ENCODE measurements around the gene IRF4. TPM values are rescaled to one million over a fixed set of nuclear protein-coding genes. Genes with fewer than 3 reads are reported as not detected.

The IRF4 gene
- total RNA-seq, 1 donor from 2014 or later = 6.0 TPM

DNA sequence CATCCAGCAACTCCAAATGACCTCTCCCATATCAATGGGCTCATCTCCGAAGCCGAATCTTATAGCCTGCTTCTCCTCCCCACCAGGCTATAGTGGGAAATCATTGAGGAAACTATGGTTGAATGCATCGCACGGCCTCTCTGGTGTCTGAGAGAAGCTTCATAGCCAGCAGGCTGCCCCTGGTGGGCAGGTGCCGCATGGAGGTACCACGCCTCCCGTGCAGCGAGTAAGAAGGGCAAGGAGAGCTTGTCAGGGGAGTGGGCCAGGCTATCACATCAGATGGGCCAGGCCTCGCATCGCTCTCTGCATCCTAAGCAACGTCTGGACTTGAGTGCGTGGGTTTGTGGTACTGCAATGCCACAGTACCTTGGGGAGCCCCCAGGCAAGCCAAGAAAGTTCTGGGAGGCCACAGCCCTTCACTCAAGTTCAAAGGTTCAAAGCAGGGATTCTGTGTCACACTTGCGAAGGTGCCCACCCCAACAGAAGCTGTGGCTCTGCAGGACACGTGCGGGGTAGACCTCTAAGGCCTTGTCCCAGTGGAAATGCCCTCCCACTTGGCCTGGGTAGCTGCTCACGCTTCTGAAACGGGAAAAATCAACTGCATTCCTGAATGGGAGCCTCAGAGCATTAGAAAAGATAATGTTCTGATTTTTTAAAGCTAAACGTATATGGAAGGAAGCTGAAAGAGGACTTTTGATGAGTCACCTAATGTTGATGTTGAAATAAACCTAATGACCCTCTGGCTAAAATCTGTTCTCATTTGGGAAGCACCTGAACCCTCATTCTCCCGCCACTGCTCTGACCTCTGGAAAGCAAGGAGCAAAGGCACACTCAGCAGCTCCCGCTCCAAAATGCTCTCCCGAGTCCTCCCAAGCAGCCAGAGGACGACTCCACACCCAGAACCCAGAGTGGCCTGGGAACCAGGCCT lies 8.4 kb upstream of the IRF4 start:
- Histone ChIP-seq H3K4me1 (no peaks in the 10 kb centered on the region), H3K36me3 (no peaks in the 10 kb centered on the region), H3K27me3 (ENCODE audit: low read depth) (peaks cover 17% of the 10 kb centered on the region), H3K9me3 (no peaks in the 10 kb centered on the region), H3K27ac (no peak overlapping the region), H3K4me3 (no peak overlapping the region)
- TF ChIP-seq CTCF (IDR thresholded peaks at IDR 0.05) = no peak
- no peak for ATAC-seq
- intact Hi-C loops (cut with DNase I) = no loop called here
- no peak for DNase-seq

- no peaks in the 10 kb centered on the region for H3K36me3 ChIP-seq
- intact Hi-C loops (cut with DNase I) = no loop called here
- DNase-seq (no peak), ATAC-seq (no peak)
- peaks cover 17% of the 10 kb centered on the region for H3K27me3 ChIP-seq (ENCODE audit: low read depth)
- H3K27ac ChIP-seq = no peak overlapping the region
- no peaks in the 10 kb centered on the region for H3K4me1 ChIP-seq
- H3K4me3 ChIP-seq = no peak overlapping the region
- no peaks in the 10 kb centered on the region for H3K9me3 ChIP-seq
- TF ChIP-seq CTCF (IDR thresholded peaks at IDR 0.05) = no peak
Observed at GRCh38 chr6:383856-384255, 7.7 kb upstream of the IRF4 start.

GRCh38 chr6:384898-385297 lies 6.7 kb upstream of the IRF4 start:
- DNase-seq = no peak
- no peak for TF ChIP-seq CTCF (IDR thresholded peaks at IDR 0.05)

GRCh38 chr6:385614-386013 lies 5.9 kb upstream of the IRF4 start:
- DNase-seq = no peak
- intact Hi-C loops (cut with DNase I) = no loop called here
- TF ChIP-seq CTCF (IDR thresholded peaks at IDR 0.05) = no peak
- ATAC-seq = no peak
- no peaks in the 10 kb centered on the region for H3K4me1 ChIP-seq
- H3K27me3 ChIP-seq (ENCODE audit: low read depth) = peaks cover 22% of the 10 kb centered on the region
- no peaks in the 10 kb centered on the region for H3K36me3 ChIP-seq
- no peaks in the 10 kb centered on the region for H3K9me3 ChIP-seq
- no peak overlapping the region for H3K4me3 ChIP-seq
- no peak overlapping the region for H3K27ac ChIP-seq

More at GRCh38 chr6:384898-385297, 6.7 kb upstream of the IRF4 start:
- Histone ChIP-seq H3K9me3 (no peaks in the 10 kb centered on the region), H3K4me1 (no peaks in the 10 kb centered on the region), H3K27ac (no peak overlapping the region), H3K36me3 (no peaks in the 10 kb centered on the region), H3K27me3 (ENCODE audit: low read depth) (peaks cover 22% of the 10 kb centered on the region), H3K4me3 (no peak overlapping the region)
- intact Hi-C loops (cut with DNase I) = no loop called here
- no peak for ATAC-seq

DNA sequence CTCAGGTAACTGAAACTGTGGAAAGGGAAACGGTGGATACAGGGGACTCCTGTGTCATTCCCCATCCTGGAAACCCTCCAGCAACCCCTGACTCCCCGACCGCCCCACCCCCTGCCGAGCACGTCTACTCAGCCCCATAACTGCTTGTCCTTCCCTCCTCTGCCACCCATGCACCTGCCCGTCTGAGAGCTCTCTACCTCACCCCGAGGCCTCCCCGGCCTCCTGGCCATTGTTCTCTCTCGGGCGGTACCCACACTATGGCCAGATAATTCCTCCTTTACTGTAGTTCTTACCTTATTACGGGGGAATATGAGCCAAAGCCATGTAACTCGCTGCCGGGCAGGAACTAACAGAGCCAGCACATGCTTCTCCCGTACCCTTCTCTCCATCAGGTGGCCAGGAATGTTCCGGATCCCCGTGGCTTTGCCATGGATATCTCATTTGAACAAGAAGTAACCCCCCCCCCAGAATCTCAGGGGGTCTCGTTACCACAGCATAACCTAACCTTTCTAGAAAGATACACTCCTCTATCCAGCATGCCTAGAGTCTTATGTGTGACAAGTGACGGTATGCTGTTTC lies 4.8 kb upstream of the IRF4 start:
- intact Hi-C loops (cut with DNase I) = no loop called here
- peaks cover 27% of the 10 kb centered on the region for H3K27me3 ChIP-seq (ENCODE audit: low read depth)
- peaks cover 7% of the 10 kb centered on the region for H3K4me1 ChIP-seq
- no peak overlapping the region for H3K27ac ChIP-seq
- H3K4me3 ChIP-seq = no peak overlapping the region
- no peaks in the 10 kb centered on the region for H3K36me3 ChIP-seq
- no peak for DNase-seq
- no peak for TF ChIP-seq CTCF (IDR thresholded peaks at IDR 0.05)
- ATAC-seq = no peak
- no peaks in the 10 kb centered on the region for H3K9me3 ChIP-seq
